NT2/D1 (cell line): ENCODE results near the gene CEACAM16.

ENCODE experiments used
- SUZ12 ChIP-seq: IDR thresholded peaks from 2 replicates; pipeline ENCODE4 v1.6.1; 2011; ENCODE audit not compliant: insufficient read length, insufficient read depth; ENCODE audit errors: extremely low read depth
- ZNF274 ChIP-seq: IDR thresholded peaks from 2 replicates; pipeline ENCODE4 v1.6.1; 2011; ENCODE audit warnings: mild to moderate bottlenecking, low read depth, low read length

DNA sequence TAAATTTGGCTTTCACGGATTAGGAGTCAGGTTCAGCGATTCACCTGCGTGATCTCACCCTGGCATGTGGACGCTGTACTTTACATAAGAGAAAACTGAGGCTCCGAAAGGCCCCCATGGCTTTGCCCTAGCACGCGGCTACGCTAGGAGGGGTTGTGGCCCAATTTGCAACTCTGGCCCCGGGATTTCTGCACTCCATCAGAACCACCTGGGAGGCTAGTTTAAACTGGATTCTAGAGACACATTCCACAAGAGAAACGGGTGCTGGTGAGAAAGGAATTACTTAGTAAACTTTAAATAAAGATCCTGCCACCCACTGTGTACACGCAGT, 55.8 kb downstream of the CEACAM16 start:
- no peak for TF ChIP-seq SUZ12
- TF ChIP-seq ZNF274 = no peak
